Fibroblast of lung (primary cell): Measurements from ENCODE around the gene MAN1A1. TPM values are rescaled to one million over a fixed set of nuclear protein-coding genes. Genes with fewer than 3 reads are reported as not detected.

Experiments
- DNase-seq, 2 donors: peaks; one replicate each; pipeline versions ENCODE4 v3.0.0 to v3.0.0-alpha.2; 2010; ENCODE audit warnings: low read depth in 2 of 2
- H2AFZ ChIP-seq: 2 replicates; pipeline ENCODE4 v1.5.1; 2012; ENCODE audit warnings: low read length, control low read depth, inconsistent platforms
- H3K27ac ChIP-seq: 2 replicates; pipeline ENCODE4 v1.5.1; 2011; ENCODE audit warnings: low read length, control low read depth; ENCODE audit not compliant: insufficient read depth
- H3K27me3 ChIP-seq: 2 replicates; pipeline ENCODE4 v1.5.1; 2011; ENCODE audit warnings: mild to moderate bottlenecking, low read length; ENCODE audit not compliant: control insufficient read depth, insufficient read depth
- H3K36me3 ChIP-seq: 2 replicates; pipeline ENCODE4 v1.5.1; 2011; ENCODE audit warnings: low read length; ENCODE audit not compliant: control insufficient read depth, insufficient read depth
- H3K4me1 ChIP-seq: 2 replicates; pipeline ENCODE4 v1.5.1; 2011; ENCODE audit warnings: low read length; ENCODE audit not compliant: control insufficient read depth, insufficient read depth; ENCODE audit errors: extremely low read depth
- H3K4me2 ChIP-seq: 2 replicates; pipeline ENCODE4 v1.5.1; 2011; ENCODE audit warnings: low read length, control low read depth; ENCODE audit not compliant: insufficient read depth; ENCODE audit errors: extremely low read depth
- H3K4me3 ChIP-seq, 4 experiments: fragments of 200-600 bp in 1 of 4; sonication (generic) in 1 of 4; replicated peaks in 1 of 4; 2 replicates each; pipeline ENCODE4 v1.5.1; 2011 to 2016; ENCODE audit warnings: low read length in 4 of 4, low read depth in 3 of 4, mild to moderate bottlenecking in 3 of 4, control low read depth in 2 of 4, inconsistent platforms in 1 of 4, mixed read lengths in 1 of 4; ENCODE audit not compliant: insufficient read depth in 1 of 4; ENCODE audit errors: control extremely low read depth in 1 of 4
- H3K79me2 ChIP-seq: 2 replicates; pipeline ENCODE4 v1.5.1; 2012; ENCODE audit warnings: mild to moderate bottlenecking, low read length, inconsistent platforms; ENCODE audit not compliant: control insufficient read depth, insufficient read depth
- H3K9ac ChIP-seq: 2 replicates; pipeline ENCODE4 v1.5.1; 2011; ENCODE audit warnings: mild to moderate bottlenecking, low read length, control low read depth; ENCODE audit not compliant: insufficient read depth
- H3K9me3 ChIP-seq: 2 replicates; pipeline ENCODE4 v1.5.1; 2012; ENCODE audit warnings: low read depth, low read length; ENCODE audit not compliant: control insufficient read depth, insufficient read depth
- H4K20me1 ChIP-seq: 2 replicates; pipeline ENCODE4 v1.5.1; 2011; ENCODE audit warnings: low read length; ENCODE audit not compliant: control insufficient read depth, insufficient read depth; ENCODE audit errors: extremely low read depth
- CTCF ChIP-seq, 2 donors: IDR thresholded peaks in 1 of 2; conservative IDR thresholded peaks in 1 of 2; 1 replicate in 1 of 2; 2 replicates in 1 of 2; pipeline ENCODE4 v1.5.1; 2011 to 2012; ENCODE audit warnings: low read length in 2 of 2, control low read depth in 1 of 2, inconsistent platforms in 1 of 2, low read depth in 1 of 2, mild to moderate bottlenecking in 1 of 2
- EZH2 ChIP-seq: IDR thresholded peaks from 2 replicates; pipeline ENCODE4 v1.5.1; 2012; ENCODE audit warnings: low read length, control low read depth, mild to moderate bottlenecking; ENCODE audit errors: missing control alignments
- polyA plus RNA-seq, 2 donors: library from polyadenylated mRNA; depleted of rRNA in 1 of 2; stranded (reverse) in 1 of 2; unstranded in 1 of 2; fragments of >200 nt; gene quantifications; 2 replicates each; pipeline ENCODE4 v1.2.1, GENCODE V29; 2011 to 2012; ENCODE audit warnings: missing spikeins in 1 of 2
- total RNA-seq: library from RNA; depleted of rRNA; stranded (reverse); fragments of >200 nt; gene quantifications from 2 replicates; pipeline ENCODE4 v1.2.1, GENCODE V29; 2014

Gene MAN1A1
- total and polyA plus RNA-seq, 2 donors (not counting 1 experiment from before 2014, with no cell fraction given), result 39.5 to 120 TPM

GRCh38 chr6:119318176-119318575 lies 31.4 kb downstream of the MAN1A1 start:
- Histone ChIP-seq H2AFZ (no peak overlapping the region), H3K27me3 (no peaks in the 10 kb centered on the region), H3K79me2 (no peaks in the 10 kb centered on the region), H3K36me3 (no peaks in the 10 kb centered on the region), H3K9me3 (no peaks in the 10 kb centered on the region), H3K4me1 (no peaks in the 10 kb centered on the region), H3K4me3 (no peak overlapping the region), H3K4me2 (no peak overlapping the region), H3K9ac (no peak overlapping the region), H4K20me1 (no peaks in the 10 kb centered on the region), H3K27ac (no peak overlapping the region)
- no peak for DNase-seq
- TF ChIP-seq CTCF (conservative IDR thresholded peaks at IDR 0.05 in 1 of 2, IDR thresholded peaks at IDR 0.05 in 1 of 2; ENCODE audit: low read depth in 1 of 2, low read length in 2 of 2), result no peak
- no peak for TF ChIP-seq EZH2

GRCh38 chr6:119317007-119317406 lies 32.6 kb downstream of the MAN1A1 start:
- no peaks in the 10 kb centered on the region for H4K20me1 ChIP-seq
- no peak overlapping the region for H3K4me3 ChIP-seq
- no peaks in the 10 kb centered on the region for H3K9me3 ChIP-seq
- H2AFZ ChIP-seq, result no peak overlapping the region
- no peak overlapping the region for H3K9ac ChIP-seq
- H3K4me2 ChIP-seq, result no peak overlapping the region
- no peaks in the 10 kb centered on the region for H3K4me1 ChIP-seq
- DNase-seq, result no peak
- H3K27ac ChIP-seq, result no peak overlapping the region
- H3K36me3 ChIP-seq, result no peaks in the 10 kb centered on the region
- no peak for TF ChIP-seq CTCF (conservative IDR thresholded peaks at IDR 0.05 in 1 of 2, IDR thresholded peaks at IDR 0.05 in 1 of 2; ENCODE audit: low read depth in 1 of 2, low read length in 2 of 2)
- TF ChIP-seq EZH2, result no peak
- no peaks in the 10 kb centered on the region for H3K27me3 ChIP-seq
- H3K79me2 ChIP-seq, result no peaks in the 10 kb centered on the region

- Histone ChIP-seq H3K9me3 (no peaks in the 10 kb centered on the region), H3K27me3 (no peaks in the 10 kb centered on the region), H3K4me2 (no peak overlapping the region), H3K4me3 (no peak overlapping the region), H3K9ac (no peak overlapping the region), H3K4me1 (peaks cover 3% of the 10 kb centered on the region), H2AFZ (no peak overlapping the region), H3K36me3 (no peaks in the 10 kb centered on the region), H4K20me1 (no peaks in the 10 kb centered on the region), H3K79me2 (no peaks in the 10 kb centered on the region), H3K27ac (no peak overlapping the region)
- TF ChIP-seq CTCF (conservative IDR thresholded peaks at IDR 0.05 in 1 of 2, IDR thresholded peaks at IDR 0.05 in 1 of 2; ENCODE audit: low read depth in 1 of 2, low read length in 2 of 2), result no peak
- no peak for DNase-seq
Observed at GRCh38 chr6:119314885-119315272, 34.7 kb downstream of the MAN1A1 start.
